SU-DHL-6 (cell line): Measurements from ENCODE around the gene PHF21B.

Source experiments
- EZH2phosphoT487 ChIP-seq: fragments of 200-600 bp; sonication (generic), shearing (Covaris generic); conservative IDR thresholded peaks from 2 replicates; pipeline ENCODE4 v1.6.1; 2018; ENCODE audit warnings: mild to moderate bottlenecking, antibody characterized with exemption, low read length, moderate library complexity, mixed read lengths
- TF ChIP-seq, protein P1 (sequence below): fragments of 200-600 bp; sonication (generic); IDR thresholded peaks from one replicate; pipeline ENCODE4 v1.5.1; 2017; ENCODE audit warnings: antibody characterized with exemption, mild to moderate bottlenecking, low read length, moderate library complexity; ENCODE audit not compliant: insufficient read depth, poor library complexity, severe bottlenecking

DNA sequence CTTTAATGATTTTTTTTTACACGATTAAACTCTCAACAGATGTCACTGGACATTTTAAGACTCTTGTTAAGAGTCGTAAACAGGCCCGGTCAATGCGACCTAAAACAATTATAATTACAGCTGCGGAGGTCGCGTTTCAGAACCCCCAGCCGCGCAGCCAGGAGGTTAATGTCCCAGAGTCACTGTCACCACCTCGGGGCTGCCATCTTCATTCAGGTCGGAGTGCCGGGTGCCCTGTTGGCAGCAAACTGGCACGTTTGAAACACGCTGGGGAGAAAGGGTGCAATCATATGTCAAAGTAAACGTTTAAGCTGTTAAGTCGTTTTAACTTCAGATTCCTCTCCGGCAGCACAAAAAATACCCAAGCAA is 711 bp upstream of the PHF21B start:
- TF ChIP-seq, protein P1, sequence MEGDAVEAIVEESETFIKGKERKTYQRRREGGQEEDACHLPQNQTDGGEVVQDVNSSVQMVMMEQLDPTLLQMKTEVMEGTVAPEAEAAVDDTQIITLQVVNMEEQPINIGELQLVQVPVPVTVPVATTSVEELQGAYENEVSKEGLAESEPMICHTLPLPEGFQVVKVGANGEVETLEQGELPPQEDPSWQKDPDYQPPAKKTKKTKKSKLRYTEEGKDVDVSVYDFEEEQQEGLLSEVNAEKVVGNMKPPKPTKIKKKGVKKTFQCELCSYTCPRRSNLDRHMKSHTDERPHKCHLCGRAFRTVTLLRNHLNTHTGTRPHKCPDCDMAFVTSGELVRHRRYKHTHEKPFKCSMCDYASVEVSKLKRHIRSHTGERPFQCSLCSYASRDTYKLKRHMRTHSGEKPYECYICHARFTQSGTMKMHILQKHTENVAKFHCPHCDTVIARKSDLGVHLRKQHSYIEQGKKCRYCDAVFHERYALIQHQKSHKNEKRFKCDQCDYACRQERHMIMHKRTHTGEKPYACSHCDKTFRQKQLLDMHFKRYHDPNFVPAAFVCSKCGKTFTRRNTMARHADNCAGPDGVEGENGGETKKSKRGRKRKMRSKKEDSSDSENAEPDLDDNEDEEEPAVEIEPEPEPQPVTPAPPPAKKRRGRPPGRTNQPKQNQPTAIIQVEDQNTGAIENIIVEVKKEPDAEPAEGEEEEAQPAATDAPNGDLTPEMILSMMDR: no peak
- TF ChIP-seq EZH2phosphoT487: no peak
